Esophagus squamous epithelium (tissue), 5 donors: Measurements from ENCODE around the gene LIMK2. TPM values are rescaled to one million over a fixed set of nuclear protein-coding genes. Genes with fewer than 3 reads are reported as not detected.

Experiments used
- DNase-seq: peaks from one replicate; lab custom pipeline; 2025; lab: John Stamatoyannopoulos, UW
- H3K27ac ChIP-seq, 4 donors: fragments of 200-600 bp; sonication (generic); one replicate each; pipeline ENCODE4 v1.5.1; 2016 to 2019; ENCODE audit warnings: mild to moderate bottlenecking in 1 of 4
- H3K27me3 ChIP-seq, 4 donors: fragments of 200-600 bp; sonication (generic); 1 replicate in 3 of 4; 2 replicates in 1 of 4; pipeline versions ENCODE4 v1.5.1 to v1.6.0; 2017 to 2021; ENCODE audit warnings: antibody characterized with exemption in 1 of 4
- H3K36me3 ChIP-seq, 3 donors: fragments of 200-600 bp; sonication (generic); one replicate each; pipeline ENCODE4 v1.5.1; 2016 to 2019
- H3K4me1 ChIP-seq, 3 donors: fragments of 200-600 bp; sonication (generic); one replicate each; pipeline ENCODE4 v1.5.1; 2017 to 2019
- H3K4me3 ChIP-seq, 4 donors: fragments of 200-600 bp; sonication (generic); 1 replicate in 3 of 4; 2 replicates in 1 of 4; pipeline ENCODE4 v1.5.1; 2016 to 2019; ENCODE audit warnings: mild to moderate bottlenecking in 2 of 4, moderate library complexity in 1 of 4
- H3K9me3 ChIP-seq, 3 donors: fragments of 200-600 bp; sonication (generic); one replicate each; pipeline ENCODE4 v1.5.1; 2016 to 2019
- CTCF ChIP-seq, 6 experiments: fragments of 450-650 bp in 4 of 6; fragments of 200-600 bp in 2 of 6; sonication (generic) in 2 of 6; IDR thresholded peaks; one replicate each; pipeline ENCODE4 v1.5.1; 2016 to 2019; ENCODE audit warnings: antibody characterized with exemption in 6 of 6, mild to moderate bottlenecking in 4 of 6, moderate library complexity in 4 of 6
- POLR2A ChIP-seq, 4 donors: fragments of 450-650 bp; IDR thresholded peaks; one replicate each; pipeline ENCODE4 v1.6.1; 2017; ENCODE audit warnings: antibody characterized with exemption in 4 of 4, mild to moderate bottlenecking in 4 of 4, moderate library complexity in 3 of 4
- WGBS, 2 donors: methylation state at CpG; one replicate each; pipeline ENCODE4 v1.1.5; 2018; 5-methylcytosine and 5-hydroxymethylcytosine counted together
- intact Hi-C: fragments of 100-400 bp; cut with DNase I; formaldehyde crosslinking; loops from one replicate; pipeline ENCODE4 v1.15.0; 2022
- total RNA-seq, 4 donors: library from RNA; depleted of rRNA; stranded (reverse); fragments of >200 nt; gene quantifications; one replicate each; pipeline ENCODE4 v1.1.0, GENCODE V29; 2016
- donor health status: DM: yes; HTN: yes; CAD: no.

Gene LIMK2
- total RNA-seq, 4 donors from 2014 or later = 61.8 to 134 (median 109) TPM

- TF ChIP-seq CTCF (IDR thresholded peaks at IDR 0.05) (no peak), POLR2A (IDR thresholded peaks at IDR 0.05) (no peak)
- DNase-seq = no peak
- Histone ChIP-seq H3K4me3 (no peak overlapping the region), H3K27me3 (no peaks in the 10 kb centered on the region), H3K27ac (peak overlapping the region in 3 of 4 donors; percentile 58 to 74 (median 70)), H3K4me1 (peaks cover 8 to 72% (median 8%) of the 10 kb centered on the region in 3 donors), H3K9me3 (no peaks in the 10 kb centered on the region), H3K36me3 (peaks cover 14 to 100% (median 45%) of the 10 kb centered on the region in 3 donors)
- intact Hi-C loops = no loop called here
- WGBS, 2 donors = 71 to 78% methylated on average over 4 to 5 of the region's 5 CpGs
Measured at GRCh38 chr22:31275576-31275975, 63.5 kb downstream of the LIMK2 start.

GRCh38 chr22:31276426-31277167 is 64.5 kb downstream of the LIMK2 start:
- TF ChIP-seq CTCF (IDR thresholded peaks at IDR 0.05) (no peak), POLR2A (IDR thresholded peaks at IDR 0.05) (no peak)
- Histone ChIP-seq H3K27ac (peak overlapping the region in 2 of 4 donors; percentile 58 to 78), H3K9me3 (no peaks in the 10 kb centered on the region), H3K4me3 (no peak overlapping the region), H3K36me3 (peaks cover 21 to 100% (median 55%) of the 10 kb centered on the region in 3 donors), H3K27me3 (no peaks in the 10 kb centered on the region), H3K4me1 (peaks cover 8 to 80% (median 8%) of the 10 kb centered on the region in 3 donors)
- intact Hi-C loops = no loop called here
- DNase-seq = no peak
- 92 to 97% methylated on average over 6 to 10 of the region's 69 CpGs for WGBS, 2 donors

DNA sequence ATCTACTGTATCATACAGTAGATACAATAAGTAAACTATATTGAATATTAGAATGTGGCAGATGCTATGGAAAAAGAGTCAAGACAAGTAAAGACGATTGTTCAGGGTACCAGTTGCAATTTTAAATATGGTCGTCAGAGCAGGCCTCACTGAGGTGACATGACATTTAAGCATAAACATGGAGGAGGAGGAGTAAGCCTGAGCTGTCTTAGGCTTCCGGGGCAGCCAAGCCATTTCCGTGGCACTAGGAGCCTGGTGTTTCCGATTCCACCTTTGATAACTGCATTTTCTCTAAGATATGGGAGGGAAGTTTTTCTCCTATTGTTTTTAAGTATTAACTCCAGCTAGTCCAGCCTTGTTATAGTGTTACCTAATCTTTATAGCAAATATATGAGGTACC is 65.6 kb downstream of the LIMK2 start:
- Histone ChIP-seq H3K4me3 (no peak overlapping the region), H3K9me3 (no peaks in the 10 kb centered on the region), H3K36me3 (peaks cover 32 to 100% (median 62%) of the 10 kb centered on the region in 3 donors), H3K27me3 (no peaks in the 10 kb centered on the region), H3K27ac (peak overlapping the region; percentile 57 to 78 (median 74)), H3K4me1 (peaks cover 5 to 81% (median 8%) of the 10 kb centered on the region in 3 donors)
- intact Hi-C loops = no loop called here
- DNase-seq = no peak
- 84 to 91% methylated on average over 5 of the region's 5 CpGs for WGBS, 2 donors
- no peak for TF ChIP-seq CTCF (IDR thresholded peaks at IDR 0.05)
- no peak for TF ChIP-seq POLR2A (IDR thresholded peaks at IDR 0.05)

DNA sequence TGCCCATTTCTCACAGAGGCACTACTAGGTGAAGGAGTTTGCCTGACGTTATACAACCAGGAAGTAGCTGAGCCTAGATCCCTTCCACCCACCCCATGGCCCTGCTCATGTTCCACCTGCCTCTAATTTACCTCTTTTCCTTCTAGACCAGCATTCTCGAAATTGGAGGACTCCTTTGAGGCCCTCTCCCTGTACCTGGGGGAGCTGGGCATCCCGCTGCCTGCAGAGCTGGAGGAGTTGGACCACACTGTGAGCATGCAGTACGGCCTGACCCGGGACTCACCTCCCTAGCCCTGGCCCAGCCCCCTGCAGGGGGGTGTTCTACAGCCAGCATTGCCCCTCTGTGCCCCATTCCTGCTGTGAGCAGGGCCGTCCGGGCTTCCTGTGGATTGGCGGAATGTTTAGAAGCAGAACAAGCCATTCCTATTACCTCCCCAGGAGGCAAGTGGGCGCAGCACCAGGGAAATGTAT is 66.1 kb downstream of the LIMK2 start:
- Histone ChIP-seq H3K27ac (peak overlapping the region; percentile 57 to 78 (median 74)), H3K27me3 (no peaks in the 10 kb centered on the region), H3K9me3 (no peaks in the 10 kb centered on the region), H3K4me3 (no peak overlapping the region), H3K4me1 (peaks cover 8 to 77% (median 8%) of the 10 kb centered on the region in 3 donors), H3K36me3 (peaks cover 32 to 100% (median 63%) of the 10 kb centered on the region in 3 donors)
- DNase-seq = no peak
- 63 to 73% methylated on average over 1 to 2 of the region's 9 CpGs for WGBS, 2 donors
- intact Hi-C loops = no loop called here
- TF ChIP-seq POLR2A (IDR thresholded peaks at IDR 0.05) = no peak
- TF ChIP-seq CTCF (IDR thresholded peaks at IDR 0.05) = no peak

GRCh38 chr22:31278626-31279326 is 66.7 kb downstream of the LIMK2 start:
- Histone ChIP-seq H3K27me3 (no peaks in the 10 kb centered on the region), H3K27ac (peak overlapping the region; percentile 59 to 78 (median 74)), H3K9me3 (no peaks in the 10 kb centered on the region), H3K36me3 (peaks cover 26 to 100% (median 58%) of the 10 kb centered on the region in 3 donors), H3K4me3 (no peak overlapping the region), H3K4me1 (peaks cover 8 to 72% (median 8%) of the 10 kb centered on the region in 3 donors)
- TF ChIP-seq POLR2A (IDR thresholded peaks at IDR 0.05) (peak in 1 of 4 donors; percentile 41), CTCF (IDR thresholded peaks at IDR 0.05) (no peak)
- DNase-seq = no peak
- WGBS, 2 donors = 78 to 93% methylated on average over 3 to 4 of the region's 6 CpGs
- intact Hi-C loops = no loop called here
